ENCODE measurements around the gene CCDC12.

Gene CCDC12

DNA sequence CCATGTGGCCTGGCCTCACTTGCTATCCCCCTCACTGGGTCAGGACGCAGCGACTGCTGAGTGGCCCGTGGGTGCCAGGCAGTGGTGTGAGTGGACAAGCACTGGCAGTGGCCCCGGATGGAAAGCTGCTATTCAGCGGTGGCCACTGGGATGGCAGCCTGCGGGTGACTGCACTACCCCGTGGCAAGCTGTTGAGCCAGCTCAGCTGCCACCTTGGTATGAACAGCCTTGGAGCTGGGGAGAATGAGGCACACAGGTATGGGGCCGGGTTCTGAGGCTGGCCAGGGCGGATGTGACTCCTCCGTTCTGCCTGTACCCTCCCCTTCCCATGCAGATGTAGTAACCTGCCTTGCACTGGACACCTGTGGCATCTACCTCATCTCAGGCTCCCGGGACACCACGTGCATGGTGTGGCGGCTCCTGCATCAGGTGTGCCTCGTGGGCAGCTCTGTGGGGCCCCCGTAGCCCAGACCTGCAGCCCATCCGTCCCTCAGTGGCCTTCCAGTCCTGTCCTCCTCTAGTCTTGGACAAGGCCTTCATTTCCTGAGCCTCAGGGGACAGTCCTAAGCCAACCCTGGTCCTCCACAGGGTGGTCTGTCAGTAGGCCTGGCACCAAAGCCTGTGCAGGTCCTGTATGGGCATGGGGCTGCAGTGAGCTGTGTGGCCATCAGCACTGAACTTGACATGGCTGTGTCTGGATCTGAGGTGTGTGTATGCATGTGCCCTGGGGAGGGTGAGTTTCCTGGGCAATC lies 31.1 kb upstream of the CCDC12 start:
- DNase-seq: no peak

DNA sequence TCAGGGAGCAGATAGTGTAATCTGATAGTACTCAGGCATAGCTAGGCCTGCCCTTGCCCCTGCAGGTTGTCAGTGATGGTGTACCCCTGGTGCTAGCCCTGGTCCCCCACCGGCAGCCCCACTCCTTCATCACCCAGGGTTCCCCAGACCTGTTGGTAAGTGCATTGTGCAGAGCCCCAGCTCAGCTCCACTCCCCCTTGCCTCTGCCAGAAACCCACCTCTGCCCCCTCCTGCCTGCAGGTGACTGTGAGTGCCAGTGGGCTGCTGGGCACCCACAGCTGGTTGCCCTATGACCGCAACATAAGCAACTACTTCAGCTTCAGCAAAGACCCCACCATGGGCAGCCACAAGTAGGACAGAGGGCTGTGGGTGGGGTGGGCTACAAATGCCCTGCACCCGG lies 30.5 kb upstream of the CCDC12 start:
- DNase-seq: no peak

DNA sequence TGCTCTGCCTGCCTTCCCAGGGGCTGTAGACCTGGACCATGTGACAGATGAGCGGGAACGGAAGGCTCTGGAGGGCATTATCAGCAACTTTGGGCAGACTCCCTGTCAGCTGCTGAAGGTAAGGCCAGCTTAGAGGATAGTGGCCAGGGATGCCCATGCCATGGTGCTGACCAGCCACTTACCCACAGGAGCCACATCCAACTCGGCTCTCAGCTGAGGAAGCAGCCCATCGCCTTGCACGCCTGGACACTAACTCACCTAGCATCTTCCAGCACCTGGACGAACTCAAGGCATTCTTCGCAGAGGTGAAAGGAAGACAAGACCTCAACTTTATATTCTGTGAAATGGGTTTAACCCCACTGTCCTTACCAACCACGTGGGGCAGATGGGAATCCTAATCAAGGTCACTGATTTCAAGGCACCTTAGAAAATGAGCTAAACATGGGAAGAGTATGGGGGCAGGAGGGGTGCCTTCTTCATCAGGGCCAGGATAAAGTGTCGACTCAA lies 29.7 kb upstream of the CCDC12 start:
- no peak for DNase-seq

DNA sequence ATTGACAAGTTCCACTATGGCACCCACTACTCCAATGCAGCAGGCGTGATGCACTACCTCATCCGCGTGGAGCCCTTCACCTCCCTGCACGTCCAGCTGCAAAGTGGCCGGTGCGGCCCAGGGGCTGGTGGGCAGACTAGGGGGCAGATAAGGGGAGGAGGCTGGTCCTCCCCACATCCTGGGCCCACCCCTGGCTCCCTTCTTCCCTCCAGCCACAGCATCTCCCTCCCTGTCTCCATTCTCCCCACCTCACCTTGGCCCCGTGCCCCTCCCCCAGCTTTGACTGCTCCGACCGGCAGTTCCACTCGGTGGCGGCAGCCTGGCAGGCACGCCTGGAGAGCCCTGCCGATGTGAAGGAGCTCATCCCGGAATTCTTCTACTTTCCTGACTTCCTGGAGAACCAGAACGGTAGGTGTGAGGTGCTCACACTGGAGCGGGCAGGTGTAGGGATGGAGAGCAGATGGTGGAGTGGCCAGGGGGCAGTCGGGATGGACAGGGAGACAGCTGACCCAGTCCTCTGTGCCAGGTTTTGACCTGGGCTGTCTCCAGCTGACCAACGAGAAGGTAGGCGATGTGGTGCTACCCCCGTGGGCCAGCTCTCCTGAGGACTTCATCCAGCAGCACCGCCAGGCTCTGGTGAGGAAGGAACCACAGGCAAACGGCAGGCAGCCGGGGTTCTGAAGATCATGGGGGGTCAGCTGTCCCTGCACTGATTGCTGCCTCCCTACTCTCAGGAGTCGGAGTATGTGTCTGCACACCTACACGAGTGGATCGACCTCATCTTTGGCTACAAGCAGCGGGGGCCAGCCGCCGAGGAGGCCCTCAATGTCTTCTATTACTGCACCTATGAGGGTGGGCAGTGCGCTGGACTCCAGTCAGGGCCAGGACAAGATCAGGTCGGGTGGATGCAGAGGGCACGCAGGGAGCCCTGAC lies 28.9 kb upstream of the CCDC12 start:
- no peak for DNase-seq

DNA sequence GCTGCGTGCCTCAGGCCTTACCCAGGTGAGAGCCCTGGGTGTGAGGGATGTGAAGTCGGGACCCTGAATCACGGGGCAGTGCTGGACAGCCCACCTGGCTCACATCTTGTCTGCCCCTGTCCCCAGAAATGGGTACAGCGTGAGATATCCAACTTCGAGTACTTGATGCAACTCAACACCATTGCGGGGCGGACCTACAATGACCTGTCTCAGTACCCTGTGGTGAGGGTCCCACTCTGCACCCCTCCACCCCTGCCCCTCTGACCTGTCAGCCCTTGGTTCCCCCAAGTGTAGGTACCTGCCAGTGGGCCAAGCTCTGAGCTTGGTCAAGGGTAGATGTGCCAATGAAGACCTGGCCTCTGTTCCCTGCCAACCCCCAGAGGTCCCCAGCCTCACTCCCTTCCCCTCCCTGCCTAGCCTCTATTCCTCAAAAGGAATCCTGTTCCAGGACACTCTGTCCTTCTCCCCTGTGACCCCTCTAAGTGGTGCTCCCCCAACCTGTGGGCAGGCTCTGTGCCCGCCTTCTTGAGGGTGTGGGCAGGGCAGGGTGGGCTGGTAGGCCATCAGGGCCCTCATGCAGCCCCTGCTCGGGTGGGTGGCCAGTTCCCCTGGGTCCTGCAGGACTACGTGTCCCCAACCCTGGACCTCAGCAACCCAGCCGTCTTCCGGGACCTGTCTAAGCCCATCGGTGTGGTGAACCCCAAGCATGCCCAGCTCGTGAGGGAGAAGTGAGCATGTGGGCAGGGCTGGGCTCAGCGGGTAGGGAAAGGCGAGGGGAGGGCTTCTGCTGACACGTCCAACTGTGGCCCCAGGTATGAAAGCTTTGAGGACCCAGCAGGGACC lies 28.0 kb upstream of the CCDC12 start:
- DNase-seq: no peak

GRCh38 chr3:47003461-47004368 lies 27.2 kb upstream of the CCDC12 start:
- no peak for DNase-seq

- DNase-seq: no peak
Observed at GRCh38 chr3:47003056-47003410, 26.5 kb upstream of the CCDC12 start.

DNA sequence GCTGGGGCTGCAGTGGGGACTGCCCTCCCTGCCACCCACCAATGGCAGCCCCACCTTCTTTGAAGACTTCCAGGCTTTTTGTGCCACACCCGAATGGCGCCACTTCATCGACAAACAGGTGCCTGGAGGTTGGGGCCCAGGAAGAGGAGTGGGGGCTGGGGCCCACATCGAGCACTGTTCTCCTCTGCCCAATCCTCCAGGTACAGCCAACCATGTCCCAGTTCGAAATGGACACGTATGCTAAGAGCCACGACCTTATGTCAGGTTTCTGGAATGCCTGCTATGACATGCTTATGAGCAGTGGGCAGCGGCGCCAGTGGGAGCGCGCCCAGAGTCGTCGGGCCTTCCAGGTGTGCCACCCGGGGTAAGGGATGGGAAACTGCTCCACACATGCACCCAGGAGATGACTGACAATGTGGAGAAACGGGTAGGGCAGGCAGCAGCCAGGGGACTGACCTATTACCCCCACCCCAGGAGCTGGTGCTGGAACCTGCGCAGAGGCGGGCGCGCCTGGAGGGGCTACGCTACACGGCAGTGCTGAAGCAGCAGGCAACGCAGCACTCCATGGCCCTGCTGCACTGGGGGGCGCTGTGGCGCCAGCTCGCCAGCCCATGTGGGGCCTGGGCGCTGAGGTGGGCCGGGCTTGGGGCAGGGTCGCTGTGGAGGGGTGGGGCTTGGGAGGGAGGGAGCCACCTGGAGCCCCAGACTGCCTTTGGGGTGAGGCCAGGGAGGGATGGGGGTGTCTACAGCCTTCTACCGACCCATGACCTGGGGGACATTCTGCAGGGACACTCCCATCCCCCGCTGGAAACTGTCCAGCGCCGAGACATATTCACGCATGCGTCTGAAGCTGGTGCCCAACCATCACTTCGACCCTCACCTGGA lies 25.9 kb upstream of the CCDC12 start:
- no peak for DNase-seq

GRCh38 chr3:47001731-47002170 lies 25.2 kb upstream of the CCDC12 start:
- DNase-seq: no peak

GRCh38 chr3:47000922-47001730 lies 24.6 kb upstream of the CCDC12 start:
- DNase-seq: no peak

DNA sequence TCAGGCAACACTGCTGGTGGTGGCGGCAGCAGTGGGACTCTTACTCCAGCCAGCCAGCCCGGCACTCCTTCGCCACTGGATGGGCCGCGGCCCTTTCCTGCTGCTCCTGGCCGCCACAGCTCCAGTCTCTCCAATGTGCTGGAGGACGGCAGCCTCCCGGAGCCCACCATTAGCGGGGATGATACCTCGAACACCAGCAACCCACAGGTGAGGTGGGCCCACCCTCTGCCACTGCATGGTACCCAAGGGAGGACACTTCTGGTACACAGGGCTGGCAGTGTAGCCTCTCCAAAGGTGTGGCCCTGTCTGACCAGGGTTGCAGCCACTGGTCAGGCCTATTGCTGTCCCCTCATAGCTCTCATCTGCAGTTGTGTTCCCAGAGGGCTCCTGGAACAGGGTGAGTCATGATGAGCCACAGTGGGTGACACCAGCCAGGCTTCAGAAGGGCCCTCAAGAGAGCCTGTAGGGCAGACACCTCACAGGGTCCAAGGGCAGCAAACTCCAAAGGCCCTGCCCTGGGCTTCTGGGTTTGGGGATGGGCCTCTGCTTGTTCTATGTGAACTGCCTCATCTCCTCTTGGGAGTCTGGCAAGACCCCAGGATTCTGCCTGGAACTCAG lies 23.8 kb upstream of the CCDC12 start:
- DNase-seq: no peak

DNA sequence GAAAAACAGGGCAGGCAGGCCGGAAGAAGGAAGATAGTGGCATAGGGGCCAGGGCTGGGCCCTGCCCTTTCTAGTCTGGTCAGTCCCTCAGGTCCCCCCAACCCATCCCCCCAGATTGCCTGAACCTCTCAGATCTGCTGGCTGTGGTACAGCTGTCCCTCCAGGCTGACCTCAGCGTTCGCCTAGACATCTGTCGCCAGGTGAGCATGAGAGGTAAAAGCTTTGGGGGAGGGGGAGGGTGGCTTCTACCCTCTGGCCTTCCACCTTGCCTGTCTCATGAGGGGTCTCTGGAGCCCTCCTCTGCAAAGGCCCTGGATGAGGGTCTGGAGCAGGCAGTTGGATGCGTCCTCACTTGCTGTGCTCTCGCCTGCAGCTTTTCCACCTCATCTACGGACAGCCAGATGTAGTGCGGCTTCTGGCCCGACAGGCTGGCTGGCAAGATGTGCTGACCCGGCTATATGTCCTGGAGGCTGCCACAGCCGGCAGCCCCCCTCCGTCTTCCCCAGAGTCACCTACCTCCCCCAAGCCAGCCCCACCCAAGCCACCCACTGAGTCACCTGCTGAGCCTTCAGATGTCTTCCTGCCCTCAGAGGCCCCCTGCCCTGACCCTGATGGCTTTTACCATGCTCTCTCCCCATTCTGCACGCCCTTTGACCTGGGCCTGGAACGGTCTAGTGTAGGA lies 23.1 kb upstream of the CCDC12 start:
- no peak for DNase-seq

GRCh38 chr3:46998852-46999515 lies 22.4 kb upstream of the CCDC12 start:
- no peak for DNase-seq

- DNase-seq: peak; percentile 48
Observed at GRCh38 chr3:46998121-46998851, 21.7 kb upstream of the CCDC12 start.

- no peak for DNase-seq
Observed at GRCh38 chr3:46997453-46998091, 21.0 kb upstream of the CCDC12 start.

DNA sequence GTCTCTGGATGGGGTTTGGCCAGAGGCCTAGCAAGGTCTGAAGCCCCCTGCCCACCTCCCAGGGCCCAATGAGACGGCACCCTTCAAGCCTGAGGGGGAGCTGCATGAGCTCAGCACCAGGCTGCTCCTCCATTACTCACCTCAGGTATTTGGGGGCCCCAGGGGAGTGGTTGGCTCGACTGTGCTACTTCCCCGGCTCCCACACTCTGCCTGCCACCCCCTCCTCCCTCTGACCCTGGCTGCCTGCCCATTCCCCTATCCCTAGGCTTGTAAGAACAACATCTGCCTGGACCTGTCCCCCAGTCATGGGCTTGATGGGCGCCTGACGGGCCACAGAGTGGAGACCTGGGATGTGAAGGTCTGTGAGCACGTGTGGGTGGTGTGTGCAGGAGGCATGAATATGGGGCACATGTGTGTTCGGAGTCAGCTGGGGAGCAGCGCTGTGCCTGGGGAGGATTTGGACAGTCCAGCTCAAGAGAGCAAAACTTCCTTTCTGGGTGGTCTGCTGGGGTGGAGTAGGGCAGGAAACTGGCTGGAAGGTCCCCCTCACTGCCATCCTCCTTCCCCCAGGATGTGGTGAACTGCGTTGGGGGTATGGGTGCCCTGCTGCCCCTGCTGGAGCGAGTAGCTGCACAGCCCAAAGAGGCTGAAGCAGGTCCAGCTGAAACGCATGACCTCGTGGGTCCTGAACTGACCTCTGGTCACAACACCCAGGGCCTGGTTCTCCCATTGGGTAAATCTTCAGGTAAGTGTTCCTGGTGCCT lies 20.3 kb upstream of the CCDC12 start:
- DNase-seq: no peak
